Measurements from ENCODE around the gene ZFP14. TPM values are rescaled to one million over a fixed set of nuclear protein-coding genes. Genes with fewer than 3 reads are reported as not detected.

ZFP14 gene
- 1 to 10 TPM; 2.2 TPM for total RNA-seq

- POLR2A ChIA-PET: interaction anchor here (0.6 to 1.8 kb wide), 7 partner anchors 44 to 938 kb away, joined by 3 to 9 read pairs (median 4); partner anchors contain the start of genes ZNF260, ZNF382, ZNF529 and ZNF566
- CTCF ChIA-PET: interaction anchor here (0.9 to 1.2 kb wide), 3 partner anchors 110 to 471 kb away, joined by 3 to 5 read pairs (median 4); partner anchors contain the start of genes ZNF529 and ZNF566
Measured at GRCh38 chr19:36378625-36379509, at the start of gene ZFP14. ZFP14 (minus strand) TSS chr19:36379201; CDS start chr19:36367892, 11,309 bp downstream.

- ChIA-PET CTCF (no interaction called here), POLR2A (no interaction called here)
Measured at GRCh38 chr19:36423925-36424324, 44.9 kb upstream of the ZFP14 start.

- CTCF ChIA-PET: no interaction called here
- POLR2A ChIA-PET: interaction anchor here (0.8 kb wide), 1 partner anchor 43 kb away, joined by 9 read pairs; the partner anchor contains the start of gene ZFP14
Measured at GRCh38 chr19:36421749-36422481, 42.9 kb upstream of the ZFP14 start.

DNA sequence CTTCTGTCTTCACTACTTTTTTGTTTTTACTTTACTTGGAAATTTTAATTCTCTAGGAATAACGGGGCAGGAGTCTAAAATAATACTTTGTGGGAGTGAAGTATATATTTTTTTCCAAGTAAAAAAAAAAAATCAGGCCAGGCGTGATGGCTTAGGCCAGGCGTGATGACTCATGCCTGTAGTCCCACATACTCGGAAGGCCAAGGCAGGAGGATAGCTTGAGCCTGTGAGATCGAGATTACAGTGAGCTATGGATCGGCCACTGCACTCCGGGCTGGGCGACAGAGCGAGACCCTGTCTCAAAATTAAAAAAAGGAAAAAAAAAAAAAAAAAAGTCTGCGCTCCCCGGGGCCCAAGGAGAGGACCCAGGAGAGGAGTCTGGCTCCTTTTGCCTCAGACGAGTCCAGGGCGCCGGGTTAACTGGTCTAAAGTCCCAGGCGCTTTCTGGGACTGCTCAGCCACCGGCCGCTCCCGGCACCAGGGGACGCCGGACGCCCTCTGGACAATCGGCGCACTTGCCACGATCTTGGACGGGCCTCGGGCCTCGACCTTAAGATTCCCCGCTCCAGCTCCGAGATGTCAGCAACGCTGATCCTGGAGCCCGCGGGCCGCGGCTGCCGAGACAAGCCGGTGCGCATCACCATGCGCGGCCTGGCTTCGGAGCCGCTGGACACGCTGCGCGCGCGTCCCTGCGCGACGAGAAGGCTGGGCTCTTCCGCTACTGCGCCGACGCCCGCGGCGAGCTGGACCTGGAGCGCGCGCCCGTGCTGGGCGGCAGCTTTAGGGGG lies 42.2 kb upstream of the ZFP14 start:
- ChIA-PET CTCF (no interaction called here), POLR2A (no interaction called here)

DNA sequence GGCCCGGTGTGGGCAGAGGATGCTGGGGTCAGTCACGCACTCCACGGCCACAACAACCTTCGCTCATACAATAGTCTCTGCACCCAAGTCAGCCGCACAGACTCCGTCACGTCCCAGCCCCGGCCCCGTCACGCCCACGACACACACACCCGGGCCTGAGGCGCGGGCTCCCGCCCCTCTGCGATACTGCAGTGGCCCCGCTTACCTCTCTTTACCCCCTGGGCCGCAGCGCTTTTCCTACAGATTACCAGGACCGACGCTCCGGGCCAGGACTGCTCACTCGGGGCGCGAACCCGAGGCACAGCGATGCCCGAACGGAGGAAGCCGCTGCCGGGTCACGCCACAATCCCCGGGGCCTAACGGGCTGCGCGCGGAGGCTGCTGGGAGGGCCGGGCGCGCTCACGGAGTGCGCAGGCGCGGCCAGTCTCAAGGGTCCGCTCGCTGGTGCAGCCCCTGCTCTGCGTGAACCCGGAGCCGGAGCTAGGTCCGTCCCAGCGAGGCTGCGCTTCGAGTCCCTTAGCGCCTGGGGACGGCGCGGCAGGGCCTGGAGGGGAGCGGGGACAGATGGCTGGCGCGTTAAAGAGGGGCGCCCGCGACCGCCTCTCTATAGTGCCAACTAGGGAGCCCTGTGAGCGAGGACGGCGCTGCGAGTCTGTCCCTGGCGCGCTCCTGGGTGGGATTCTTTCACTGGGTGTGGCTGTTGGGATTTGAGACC lies 39.4 kb upstream of the ZFP14 start, which contains the start of gene ZFP82:
TSS of gene ZFP82 (minus strand) at position 358 of the 715 bp plus-strand sequence. CDS start 8,855 bp downstream, outside the sequence.
- POLR2A ChIA-PET: interaction anchor here (0.5 to 1.6 kb wide), 5 partner anchors 70 to 1991 kb away, joined by 3 to 11 read pairs (median 4); partner anchors contain the start of genes ZNF146, ZNF565 and ZNF566
- CTCF ChIA-PET: no interaction called here

- POLR2A ChIA-PET: interaction anchor here (0.5 to 1.6 kb wide), 3 partner anchors 71 to 248 kb away, joined by 3 to 6 read pairs (median 4); partner anchors contain the start of genes ZNF146, ZNF565 and ZNF566
- CTCF ChIA-PET: no interaction called here
Measured at GRCh38 chr19:36417752-36418286, 38.8 kb upstream of the ZFP14 start.

DNA sequence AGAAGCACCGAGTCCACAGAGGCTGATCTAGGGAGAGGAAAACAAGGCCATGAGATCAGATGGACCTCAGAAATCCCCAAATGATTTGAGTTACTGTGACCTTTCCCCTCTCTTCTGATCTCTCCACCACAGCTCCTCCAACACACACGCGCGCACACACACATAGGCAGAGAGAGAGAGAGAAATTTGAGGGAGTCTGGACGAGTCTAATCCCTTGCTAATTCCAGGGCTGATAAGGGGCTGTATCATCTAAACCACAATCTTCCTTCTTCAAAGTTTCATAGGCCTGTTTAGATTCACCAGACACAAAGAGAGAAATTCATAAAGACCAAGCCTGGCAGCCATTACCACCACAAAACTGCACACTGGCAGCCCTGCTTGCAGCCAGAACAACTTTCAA lies 30.8 kb upstream of the ZFP14 start:
- CTCF ChIA-PET: no interaction called here

DNA sequence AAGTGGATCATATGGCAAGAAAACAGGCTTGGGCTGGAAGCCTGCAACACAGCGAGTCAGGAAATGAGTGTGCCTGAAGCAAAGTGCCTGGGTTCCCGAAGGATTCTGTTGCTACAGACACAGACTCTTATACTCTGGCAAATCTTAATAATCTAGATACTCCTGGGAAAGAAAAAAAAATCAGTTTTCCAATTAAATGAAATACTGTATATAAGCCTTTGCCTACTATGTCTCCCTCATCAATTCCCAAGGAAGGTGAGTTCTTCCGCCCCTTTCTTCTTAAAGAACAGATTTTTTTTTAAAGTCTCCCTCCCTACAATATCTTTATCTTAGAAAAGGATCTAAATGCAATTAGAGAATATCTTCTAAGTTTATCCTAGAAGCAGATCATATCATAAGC lies 29.1 kb upstream of the ZFP14 start:
- POLR2A ChIA-PET: no interaction called here
- CTCF ChIA-PET: no interaction called here

More for the DNA sequence above, 30.8 kb upstream of the ZFP14 start:
- POLR2A ChIA-PET: no interaction called here

DNA sequence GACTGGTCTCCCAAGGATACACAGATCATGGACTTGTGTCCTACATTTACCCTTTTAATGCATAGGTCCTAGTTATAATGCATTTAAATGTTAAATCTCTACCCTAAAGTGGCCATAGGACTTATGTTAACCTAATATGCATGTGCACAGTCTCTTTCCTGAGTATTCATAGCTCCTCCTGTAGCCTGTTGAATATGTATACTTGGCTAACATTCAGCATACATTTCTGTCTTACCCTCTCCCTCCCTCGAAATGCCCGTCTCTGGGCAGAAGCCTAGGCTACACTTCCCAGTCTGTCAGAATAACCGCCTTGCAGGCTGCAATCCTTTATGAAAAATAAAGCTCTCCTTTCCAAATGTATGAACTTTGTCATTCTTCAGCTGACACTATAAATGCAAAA lies 25.5 kb upstream of the ZFP14 start:
- POLR2A ChIA-PET: no interaction called here
- CTCF ChIA-PET: no interaction called here

DNA sequence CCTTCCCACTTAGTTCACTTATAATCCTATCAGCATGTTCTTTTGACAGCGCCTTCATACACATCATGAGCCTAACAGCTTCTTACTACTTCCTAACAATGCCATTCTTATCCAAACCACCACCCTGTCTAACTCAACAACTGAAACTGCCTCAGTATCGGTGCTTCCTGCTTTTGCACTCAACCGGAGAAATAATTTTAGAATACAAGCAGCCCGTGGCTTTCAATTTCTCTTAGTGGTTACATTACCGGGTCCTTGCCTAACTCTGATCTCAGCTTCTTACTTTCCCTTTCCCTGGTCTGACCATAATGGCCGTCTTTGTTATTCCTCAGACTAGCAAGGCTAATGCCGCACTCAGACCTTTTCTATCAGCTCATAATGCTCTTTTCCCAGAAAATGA lies 22.5 kb upstream of the ZFP14 start:
- POLR2A ChIA-PET: no interaction called here

GRCh38 chr19:36398571-36398970 lies 19.6 kb upstream of the ZFP14 start:
- ChIA-PET POLR2A (no interaction called here), CTCF (no interaction called here)

More for the DNA sequence above, 22.5 kb upstream of the ZFP14 start:
- CTCF ChIA-PET: no interaction called here

DNA sequence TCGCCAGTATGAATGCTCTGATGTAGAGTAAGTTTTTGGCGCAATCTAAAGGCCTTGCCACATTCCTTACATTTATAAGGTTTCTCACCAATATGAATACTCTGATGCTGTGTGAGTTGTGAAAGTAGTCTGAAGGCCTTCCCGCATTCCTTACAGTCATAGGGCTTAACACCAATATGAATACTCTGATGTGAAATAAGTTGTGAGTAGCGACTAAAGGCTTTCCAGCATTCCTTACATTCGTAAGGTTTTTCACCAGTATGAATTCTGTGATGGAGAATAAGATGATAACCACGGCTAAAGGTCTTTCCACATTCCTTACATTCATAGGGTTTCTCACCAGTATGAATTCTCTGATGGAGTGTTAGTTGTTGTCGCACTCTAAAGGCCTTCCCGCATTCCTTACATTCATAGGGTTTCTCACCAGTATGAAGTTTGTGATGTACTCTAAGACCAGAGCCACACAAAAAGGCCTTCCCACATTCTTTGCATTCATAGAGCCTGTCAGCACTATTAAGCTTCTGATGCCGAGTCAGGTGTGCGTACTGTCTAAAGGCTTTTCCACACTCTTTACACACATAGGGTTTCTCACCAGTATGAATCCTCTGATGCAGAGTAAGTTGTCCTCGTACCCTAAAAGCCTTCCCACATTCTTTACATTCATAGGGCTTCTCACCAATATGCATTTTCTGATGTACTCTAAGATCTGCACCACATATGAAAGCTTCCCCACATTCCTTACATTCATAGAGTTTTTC lies 14.1 kb upstream of the ZFP14 start:
- POLR2A ChIA-PET: no interaction called here
- CTCF ChIA-PET: no interaction called here

- CTCF ChIA-PET: interaction anchor here (1.2 to 1.4 kb wide), 3 partner anchors 11 to 471 kb away, joined by 3 to 4 read pairs (median 3); partner anchors contain the start of gene ZNF529
Measured at GRCh38 chr19:36379510-36379819, 464 bp upstream of the ZFP14 start.

GRCh38 chr19:36377541-36378178 lies 1.3 kb downstream of the ZFP14 start:
- POLR2A ChIA-PET: interaction anchor here (0.6 to 1.8 kb wide), 3 partner anchors 45 to 193 kb away, joined by 3 to 9 read pairs (median 4); partner anchors contain the start of gene ZNF566

More at GRCh38 chr19:36379510-36379819, 464 bp upstream of the ZFP14 start:
- POLR2A ChIA-PET: interaction anchor here (0.7 to 1.8 kb wide), 4 partner anchors 110 to 226 kb away, joined by 3 to 7 read pairs (median 4); partner anchors contain the start of genes ZNF382, ZNF529 and ZNF566

DNA sequence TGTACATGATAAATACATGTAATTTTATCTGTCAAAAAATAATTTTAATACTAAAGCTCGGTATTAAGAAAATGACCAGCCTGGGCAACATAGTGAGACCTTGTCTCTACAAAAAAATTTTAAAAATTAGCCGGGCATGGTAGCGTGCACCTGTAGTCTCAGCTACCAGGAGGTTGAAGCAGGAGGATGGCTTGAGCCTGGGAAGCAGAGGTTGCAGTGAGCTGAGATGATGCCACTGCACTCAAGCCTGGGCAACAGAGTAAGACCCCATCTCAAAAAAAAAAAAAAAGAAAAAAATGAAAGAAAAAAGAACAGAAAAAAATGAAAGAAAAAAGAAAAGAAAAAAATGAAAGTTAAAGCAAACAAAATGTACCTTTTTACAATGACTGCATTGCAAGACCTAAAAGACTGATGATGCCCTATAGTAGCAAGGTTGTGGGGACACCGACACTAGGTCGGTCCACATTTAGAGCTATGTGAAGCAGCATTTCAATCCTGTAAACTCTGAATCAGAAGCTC lies 5.3 kb downstream of the ZFP14 start:
- POLR2A ChIA-PET: no interaction called here
- CTCF ChIA-PET: no interaction called here

More at GRCh38 chr19:36377541-36378178, 1.3 kb downstream of the ZFP14 start:
- CTCF ChIA-PET: interaction anchor here (0.6 to 0.7 kb wide), 2 partner anchors 53 to 1690 kb away, joined by 3 to 5 read pairs; no protein-coding TSS in a partner anchor

DNA sequence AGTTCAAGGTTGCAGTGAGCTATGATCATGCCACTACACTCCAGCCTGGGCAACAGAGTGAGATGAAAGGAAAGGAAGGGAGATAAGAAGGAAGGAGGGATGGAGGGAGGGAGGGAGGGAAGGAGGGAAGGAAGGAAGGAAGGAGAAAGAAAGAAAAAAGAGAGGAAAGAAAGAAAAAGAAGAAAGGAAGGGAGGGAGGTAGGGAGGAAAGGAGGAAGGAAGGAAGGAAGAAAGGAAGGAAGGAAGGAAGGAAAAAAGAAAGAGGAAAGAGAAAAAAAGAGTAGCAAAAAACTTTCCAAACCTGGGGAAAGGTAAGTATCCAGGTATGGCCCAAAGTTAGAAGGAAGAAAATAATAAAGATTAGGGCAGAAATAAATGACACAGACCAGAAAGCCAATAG lies 7.1 kb downstream of the ZFP14 start:
- CTCF ChIA-PET: no interaction called here
- POLR2A ChIA-PET: no interaction called here

DNA sequence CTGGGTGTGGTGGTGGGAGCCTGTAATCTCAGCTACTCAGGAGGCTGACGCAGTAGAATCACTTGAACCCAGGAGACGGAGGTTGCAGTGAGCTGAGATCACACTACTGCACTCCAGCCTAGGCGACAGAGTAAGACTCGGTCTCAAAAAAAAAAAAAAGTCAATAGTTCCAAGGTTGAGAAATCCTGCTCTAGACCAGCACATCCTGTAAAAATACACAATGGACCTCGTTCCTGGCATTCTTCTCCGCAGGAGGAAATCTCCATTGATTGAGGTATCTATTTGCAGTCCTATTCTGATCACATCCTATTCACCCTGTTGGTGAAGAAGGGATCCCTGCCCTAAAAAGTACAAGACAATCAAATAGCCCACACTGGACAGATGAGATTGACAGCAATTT lies 15.2 kb downstream of the ZFP14 start:
- POLR2A ChIA-PET: no interaction called here
- CTCF ChIA-PET: no interaction called here
